ENCODE results near the gene HAUS7.
A peak's percentile ranks its signal among the peaks of the same experiment; 100 is the strongest.

GRCh38 chrX:153494541-153495361 lies 24.4 kb upstream of the HAUS7 start, which contains the start of gene BGN:
- peak in 1 of 4 experiments; percentile 27 for TF ChIP-seq CTCF (IDR thresholded peaks at IDR 0.05)
- TF ChIP-seq POLR2AphosphoS5 (IDR thresholded peaks at IDR 0.05), result no peak
- no peak for TF ChIP-seq POLR2A (IDR thresholded peaks at IDR 0.05)
